Hematopoietic multipotent progenitor cell (in vitro differentiated cells): Measurements from ENCODE around the gene GALK2. TPM values are rescaled to one million over a fixed set of nuclear protein-coding genes. Genes with fewer than 3 reads are reported as not detected.

Source experiments
- DNase-seq, 3 donors: peaks; one replicate each; pipeline ENCODE4 v3.0.0-alpha.2; 2011 to 2015; ENCODE audit warnings: low read depth in 2 of 3, low spot score in 2 of 3
- total RNA-seq: library from RNA; depleted of rRNA; stranded (reverse); fragments of >200 nt; gene quantifications from one replicate; pipeline ENCODE4 v1.2.3, GENCODE V29; 2012

GALK2 gene
- 38.8 TPM for total RNA-seq

GRCh38 chr15:49169880-49170597, at the start of gene GALK2:
Gene GALK2 (plus strand): TSS chr15:49170247. CDS start chr15:49170323, 76 bp downstream.
- peak; percentile 63 to 90 (median 89) for DNase-seq

GRCh38 chr15:49120832-49121231, 49.2 kb upstream of the GALK2 start:
- DNase-seq: no peak

GRCh38 chr15:49121901-49122300, 48.1 kb upstream of the GALK2 start:
- no peak for DNase-seq

- DNase-seq: no peak
Measured at GRCh38 chr15:49122541-49123062, 47.4 kb upstream of the GALK2 start.

GRCh38 chr15:49124371-49124770, 45.7 kb upstream of the GALK2 start:
- DNase-seq: no peak

GRCh38 chr15:49131403-49131802, 38.6 kb upstream of the GALK2 start:
- no peak for DNase-seq

GRCh38 chr15:49134683-49135341, 35.2 kb upstream of the GALK2 start:
- no peak for DNase-seq

- DNase-seq: no peak
Measured at GRCh38 chr15:49135342-49135857, 34.6 kb upstream of the GALK2 start.

- DNase-seq: no peak
Measured at GRCh38 chr15:49135911-49136310, 34.1 kb upstream of the GALK2 start.

- DNase-seq: no peak
Measured at GRCh38 chr15:49137861-49138260, 32.2 kb upstream of the GALK2 start.

- peak in 2 of 3 donors; percentile 40 to 75 for DNase-seq
Measured at GRCh38 chr15:49145651-49146609, 24.1 kb upstream of the GALK2 start.

- DNase-seq: no peak
Measured at GRCh38 chr15:49148298-49148697, 21.7 kb upstream of the GALK2 start.

GRCh38 chr15:49148727-49149126, 21.3 kb upstream of the GALK2 start:
- DNase-seq: no peak

GRCh38 chr15:49151831-49152230, 18.2 kb upstream of the GALK2 start:
- DNase-seq: no peak

GRCh38 chr15:49152552-49153312, 17.3 kb upstream of the GALK2 start:
- DNase-seq: no peak

- no peak for DNase-seq
Measured at GRCh38 chr15:49154359-49154758, 15.7 kb upstream of the GALK2 start.

GRCh38 chr15:49154799-49155109, 15.3 kb upstream of the GALK2 start:
- DNase-seq: no peak

GRCh38 chr15:49155110-49155833, 14.8 kb upstream of the GALK2 start, which contains the start of gene COPS2:
Gene COPS2 (minus strand): TSS chr15:49155599. CDS start chr15:49155578, 21 bp downstream.
- DNase-seq: peak; percentile 82 to 99 (median 97)
